ENCODE results near the gene SCAMP1.

- TF ChIP-seq ZNF121 (CRISPR knock-in tag; IDR thresholded peaks at IDR 0.05) (no peak), USF1 (CRISPR knock-in tag; IDR thresholded peaks at IDR 0.05) (no peak)
Measured at GRCh38 chr5:78527925-78528324, 167.5 kb downstream of the SCAMP1 start.

Data from WTC11 (cell line).